Measurements from ENCODE around the gene SIGLEC10. TPM values are rescaled to one million over a fixed set of nuclear protein-coding genes. Genes with fewer than 3 reads are reported as not detected.
A peak's percentile ranks its signal among the peaks of the same experiment; 100 is the strongest.
"Not testable (repeated sequence)": the region's sequence is repeated elsewhere in the genome, so short reads cannot be mapped to it uniquely, and the experiment has no call there.

SIGLEC10 gene
- total RNA-seq, 2 donors from 2014 or later, result 1.3 to 4.5 TPM

- ATAC-seq (peak; percentile 48), DNase-seq (peak in 1 of 2 donors; percentile 33)
- intact Hi-C loops (cut with DNase I, micrococcal nuclease), result no loop called here
These were observed 24.3 kb upstream of the SIGLEC10 start for GRCh38 chr19:51441410-51442390.

- DNase-seq (no peak), ATAC-seq (no peak)
- intact Hi-C loops (cut with DNase I, micrococcal nuclease), result no loop called here
These were observed 23.5 kb upstream of the SIGLEC10 start for GRCh38 chr19:51440846-51441409.

- intact Hi-C loops (cut with DNase I, micrococcal nuclease), result no loop called here
- no peak for DNase-seq
- ATAC-seq, result no peak
These were observed 22.6 kb upstream of the SIGLEC10 start for GRCh38 chr19:51440052-51440451.

- intact Hi-C loops (cut with DNase I, micrococcal nuclease), result no loop called here
- peak; percentile 64 for ATAC-seq
- DNase-seq, result no peak
These were observed 21.6 kb upstream of the SIGLEC10 start for GRCh38 chr19:51439021-51439465.

GRCh38 chr19:51434456-51434855 is 17.0 kb upstream of the SIGLEC10 start:
- intact Hi-C loops (cut with DNase I, micrococcal nuclease), result no loop called here
- DNase-seq (no peak), ATAC-seq (no peak)

- intact Hi-C loops (cut with DNase I, micrococcal nuclease), result no loop called here
- ATAC-seq (no peak), DNase-seq (no peak)
These were observed 15.6 kb upstream of the SIGLEC10 start for GRCh38 chr19:51433043-51433442.

- ATAC-seq, result no peak
- DNase-seq, result no peak
- intact Hi-C loops (cut with DNase I, micrococcal nuclease), result no loop called here
These were observed 13.7 kb upstream of the SIGLEC10 start for GRCh38 chr19:51431124-51431523.

- DNase-seq (no peak), ATAC-seq (no peak)
- intact Hi-C loops (cut with DNase I, micrococcal nuclease), result no loop called here
These were observed 12.8 kb upstream of the SIGLEC10 start for GRCh38 chr19:51430221-51430620.

GRCh38 chr19:51427201-51427600 is 9.8 kb upstream of the SIGLEC10 start:
- DNase-seq, result no peak
- ATAC-seq, result no peak
- intact Hi-C loops (cut with DNase I, micrococcal nuclease), result no loop called here

GRCh38 chr19:51422053-51422448 is 4.6 kb upstream of the SIGLEC10 start:
- intact Hi-C loops (cut with DNase I, micrococcal nuclease), result no loop called here
- DNase-seq (peak; percentile 71 to 94), ATAC-seq (peak; percentile 91)

GRCh38 chr19:51421229-51422052 is 4.0 kb upstream of the SIGLEC10 start:
- ATAC-seq, result no peak
- intact Hi-C loops (cut with DNase I, micrococcal nuclease), result no loop called here
- no peak for DNase-seq

- ATAC-seq; DNase-seq; intact Hi-C loops (cut with DNase I, micrococcal nuclease): not testable (repeated sequence)
These were observed 3.1 kb upstream of the SIGLEC10 start for GRCh38 chr19:51420511-51420910.

- ATAC-seq (no peak), DNase-seq (no peak)
- intact Hi-C loops (cut with DNase I, micrococcal nuclease), result loop anchor here in 1 of 2 donors (10.0 kb wide), 1 partner anchor 94 kb away; no protein-coding TSS in a partner anchor
These were observed 1.3 kb upstream of the SIGLEC10 start for GRCh38 chr19:51418707-51419106.

- DNase-seq, result no peak
- no peak for ATAC-seq
- intact Hi-C loops (cut with DNase I, micrococcal nuclease), result loop anchor here in 1 of 2 donors (10.0 kb wide), 1 partner anchor 93 kb away; no protein-coding TSS in a partner anchor
These were observed 342 bp upstream of the SIGLEC10 start for GRCh38 chr19:51417810-51418157.

- not testable (repeated sequence) for ATAC-seq, DNase-seq
- intact Hi-C loops (cut with DNase I, micrococcal nuclease), result loop anchor here in 1 of 2 donors (10.0 kb wide), 1 partner anchor 92 kb away; no protein-coding TSS in a partner anchor
These were observed 1.0 kb downstream of the SIGLEC10 start for GRCh38 chr19:51416422-51416821.

GRCh38 chr19:51415187-51415586 is 2.3 kb downstream of the SIGLEC10 start:
- ATAC-seq, result no peak

GRCh38 chr19:51410950-51411748 is 6.3 kb downstream of the SIGLEC10 start:
- no peak for DNase-seq
- ATAC-seq, result no peak
- intact Hi-C loops (cut with DNase I, micrococcal nuclease), result loop anchor here in 1 of 2 donors (10.0 kb wide), 1 partner anchor 86 kb away; no protein-coding TSS in a partner anchor

More at GRCh38 chr19:51415187-51415586, 2.3 kb downstream of the SIGLEC10 start:
- no peak for DNase-seq
- intact Hi-C loops (cut with DNase I, micrococcal nuclease), result loop anchor here in 1 of 2 donors (10.0 kb wide), 1 partner anchor 90 kb away; no protein-coding TSS in a partner anchor

GRCh38 chr19:51407511-51408131 is 9.8 kb downstream of the SIGLEC10 start:
- DNase-seq (peak in 1 of 2 donors; percentile 23), ATAC-seq (peak; percentile 81)
- intact Hi-C loops (cut with DNase I, micrococcal nuclease), result no loop called here

Measured in left colon (tissue), 2 donors.